Muscle layer of duodenum (tissue), 2 donors: Measurements from ENCODE around the gene MTCH2.
"Not testable (repeated sequence)": the region's sequence is repeated elsewhere in the genome, so short reads cannot be mapped to it uniquely, and the experiment has no call there.

ENCODE experiments used
- H3K27ac ChIP-seq: one replicate; pipeline ENCODE4 v1.7.0; 2013; ENCODE audit warnings: mild to moderate bottlenecking, low read length
- H3K27me3 ChIP-seq: one replicate; pipeline ENCODE4 v1.7.0; 2013; ENCODE audit warnings: low read depth, mild to moderate bottlenecking, control low read depth, low read length
- H3K36me3 ChIP-seq, 2 donors: one replicate each; pipeline ENCODE4 v1.7.0; 2013; ENCODE audit warnings: low read length in 2 of 2, control low read depth in 1 of 2, mild to moderate bottlenecking in 1 of 2; ENCODE audit not compliant: insufficient read depth in 2 of 2, control insufficient read depth in 1 of 2
- H3K4me1 ChIP-seq, 2 donors: one replicate each; pipeline ENCODE4 v1.7.0; 2013; ENCODE audit warnings: low read length in 2 of 2, mild to moderate bottlenecking in 2 of 2, control low read depth in 1 of 2, moderate library complexity in 1 of 2; ENCODE audit not compliant: insufficient read depth in 2 of 2, control insufficient read depth in 1 of 2
- H3K4me3 ChIP-seq, 2 donors: one replicate each; pipeline ENCODE4 v1.7.0; 2013; ENCODE audit warnings: low read length in 2 of 2, low read depth in 1 of 2, mild to moderate bottlenecking in 1 of 2
- H3K9me3 ChIP-seq, 2 donors: one replicate each; pipeline ENCODE4 v1.7.0; 2013; ENCODE audit warnings: low read length in 2 of 2, control low read depth in 1 of 2, mild to moderate bottlenecking in 1 of 2; ENCODE audit not compliant: control insufficient read depth in 1 of 2
- donor health status: healthy.

Gene MTCH2

GRCh38 chr11:47642099-47642855, at the start of gene MTCH2:
MTCH2 (minus strand) TSS chr11:47642559; CDS start chr11:47642465, 94 bp downstream.
- peaks cover 0 to 13% of the 10 kb centered on the region in 2 donors for H3K4me1 ChIP-seq
- H3K27me3 ChIP-seq, result no peaks in the 10 kb centered on the region

GRCh38 chr11:47691979-47692378, 49.6 kb upstream of the MTCH2 start:
- Histone ChIP-seq H3K9me3 (no peaks in the 10 kb centered on the region), H3K27me3 (no peaks in the 10 kb centered on the region), H3K27ac (no peak overlapping the region), H3K36me3 (no peaks in the 10 kb centered on the region), H3K4me1 (no peaks in the 10 kb centered on the region), H3K4me3 (no peak overlapping the region)

More at GRCh38 chr11:47642099-47642855, at the start of gene MTCH2:
- H3K4me3 ChIP-seq, result peak within 1 kb of the TSS; percentile 87 to 89
- H3K27ac ChIP-seq, result peak within 1 kb of the TSS; percentile 93
- no peaks in the 10 kb centered on the region for H3K9me3 ChIP-seq
- H3K36me3 ChIP-seq, result peaks cover 14 to 21% of the 10 kb centered on the region in 2 donors

GRCh38 chr11:47689480-47689879, 47.1 kb upstream of the MTCH2 start:
- no peaks in the 10 kb centered on the region for H3K9me3 ChIP-seq
- H3K27ac ChIP-seq, result no peak overlapping the region
- no peak overlapping the region for H3K4me3 ChIP-seq
- no peaks in the 10 kb centered on the region for H3K36me3 ChIP-seq
- H3K27me3 ChIP-seq, result no peaks in the 10 kb centered on the region
- no peaks in the 10 kb centered on the region for H3K4me1 ChIP-seq

GRCh38 chr11:47688991-47689390, 46.6 kb upstream of the MTCH2 start:
- Histone ChIP-seq H3K4me3 (no peak overlapping the region), H3K27me3 (no peaks in the 10 kb centered on the region), H3K4me1 (no peaks in the 10 kb centered on the region), H3K9me3 (no peaks in the 10 kb centered on the region), H3K27ac (no peak overlapping the region), H3K36me3 (no peaks in the 10 kb centered on the region)

GRCh38 chr11:47688111-47688510, 45.8 kb upstream of the MTCH2 start:
- Histone ChIP-seq H3K4me3 (no peak overlapping the region), H3K27me3 (no peaks in the 10 kb centered on the region), H3K9me3 (no peaks in the 10 kb centered on the region), H3K4me1 (no peaks in the 10 kb centered on the region), H3K36me3 (no peaks in the 10 kb centered on the region), H3K27ac (no peak overlapping the region)

- not testable (repeated sequence) for H3K36me3 ChIP-seq, H3K27me3 ChIP-seq, H3K9me3 ChIP-seq, H3K4me3 ChIP-seq, H3K4me1 ChIP-seq, H3K27ac ChIP-seq
Measured at GRCh38 chr11:47686704-47687103, 44.3 kb upstream of the MTCH2 start.

GRCh38 chr11:47686151-47686550, 43.8 kb upstream of the MTCH2 start:
- Histone ChIP-seq H3K9me3 (no peaks in the 10 kb centered on the region), H3K4me1 (no peaks in the 10 kb centered on the region), H3K27me3 (no peaks in the 10 kb centered on the region), H3K4me3 (no peak overlapping the region), H3K27ac (no peak overlapping the region), H3K36me3 (no peaks in the 10 kb centered on the region)

- Histone ChIP-seq H3K9me3 (no peaks in the 10 kb centered on the region), H3K4me1 (no peaks in the 10 kb centered on the region), H3K36me3 (no peaks in the 10 kb centered on the region), H3K4me3 (no peak overlapping the region), H3K27me3 (no peaks in the 10 kb centered on the region), H3K27ac (no peak overlapping the region)
Measured at GRCh38 chr11:47675851-47676250, 33.5 kb upstream of the MTCH2 start.

GRCh38 chr11:47672283-47672730, 29.9 kb upstream of the MTCH2 start:
- H3K36me3 ChIP-seq, result no peaks in the 10 kb centered on the region
- no peaks in the 10 kb centered on the region for H3K27me3 ChIP-seq
- H3K4me3 ChIP-seq, result no peak overlapping the region
- no peaks in the 10 kb centered on the region for H3K4me1 ChIP-seq
- no peaks in the 10 kb centered on the region for H3K9me3 ChIP-seq
- no peak overlapping the region for H3K27ac ChIP-seq

- H3K27me3 ChIP-seq, result no peaks in the 10 kb centered on the region
- no peak overlapping the region for H3K4me3 ChIP-seq
- no peaks in the 10 kb centered on the region for H3K9me3 ChIP-seq
- no peaks in the 10 kb centered on the region for H3K36me3 ChIP-seq
- H3K27ac ChIP-seq, result no peak overlapping the region
- no peaks in the 10 kb centered on the region for H3K4me1 ChIP-seq
Measured at GRCh38 chr11:47669856-47670255, 27.5 kb upstream of the MTCH2 start.

- Histone ChIP-seq H3K27me3 (no peaks in the 10 kb centered on the region), H3K9me3 (no peaks in the 10 kb centered on the region), H3K36me3 (no peaks in the 10 kb centered on the region), H3K4me3 (no peak overlapping the region), H3K4me1 (no peaks in the 10 kb centered on the region), H3K27ac (no peak overlapping the region)
Measured at GRCh38 chr11:47668665-47669064, 26.3 kb upstream of the MTCH2 start.

- Histone ChIP-seq H3K36me3 (no peaks in the 10 kb centered on the region), H3K4me1 (no peaks in the 10 kb centered on the region), H3K27me3 (no peaks in the 10 kb centered on the region), H3K4me3 (no peak overlapping the region), H3K27ac (no peak overlapping the region), H3K9me3 (no peaks in the 10 kb centered on the region)
Measured at GRCh38 chr11:47667555-47667954, 25.2 kb upstream of the MTCH2 start.
